GM23338 (cell line): ENCODE data around the gene METTL6.

ENCODE experiments used
- EZH2 ChIP-seq: fragments of 200-600 bp; sonication (generic); IDR thresholded peaks from one replicate; pipeline ENCODE4 v1.8.0; 2017; ENCODE audit warnings: antibody characterized with exemption, mild to moderate bottlenecking, low read depth; ENCODE audit not compliant: unreplicated experiment
- EZH2phosphoT487 ChIP-seq: fragments of 200-600 bp; sonication (generic); IDR thresholded peaks from one replicate; pipeline ENCODE4 v1.8.1; 2018; ENCODE audit warnings: antibody characterized with exemption; ENCODE audit not compliant: unreplicated experiment
- POLR2AphosphoS5 ChIP-seq: IDR thresholded peaks from 2 replicates; pipeline ENCODE4 v1.6.1; 2016; ENCODE audit warnings: antibody characterized with exemption, low read depth
- STAT1 ChIP-seq: IDR thresholded peaks from one replicate; pipeline ENCODE4 v1.6.1; 2016; ENCODE audit warnings: antibody characterized with exemption; ENCODE audit not compliant: unreplicated experiment
- TF ChIP-seq, protein P1 (sequence below), 2 experiments: fragments of 200-600 bp in 1 of 2; sonication (generic) in 1 of 2; conservative IDR thresholded peaks; 2 replicates each; pipeline versions ENCODE4 v1.5.1 to v1.6.1; 2016 to 2017; ENCODE audit warnings: antibody characterized with exemption in 2 of 2, low read depth in 2 of 2, mild to moderate bottlenecking in 2 of 2, moderate library complexity in 1 of 2
- TF ChIP-seq, protein P2 (sequence below): IDR thresholded peaks from one replicate; pipeline ENCODE4 v1.6.1; 2018; ENCODE audit warnings: antibody characterized with exemption; ENCODE audit not compliant: unreplicated experiment

DNA sequence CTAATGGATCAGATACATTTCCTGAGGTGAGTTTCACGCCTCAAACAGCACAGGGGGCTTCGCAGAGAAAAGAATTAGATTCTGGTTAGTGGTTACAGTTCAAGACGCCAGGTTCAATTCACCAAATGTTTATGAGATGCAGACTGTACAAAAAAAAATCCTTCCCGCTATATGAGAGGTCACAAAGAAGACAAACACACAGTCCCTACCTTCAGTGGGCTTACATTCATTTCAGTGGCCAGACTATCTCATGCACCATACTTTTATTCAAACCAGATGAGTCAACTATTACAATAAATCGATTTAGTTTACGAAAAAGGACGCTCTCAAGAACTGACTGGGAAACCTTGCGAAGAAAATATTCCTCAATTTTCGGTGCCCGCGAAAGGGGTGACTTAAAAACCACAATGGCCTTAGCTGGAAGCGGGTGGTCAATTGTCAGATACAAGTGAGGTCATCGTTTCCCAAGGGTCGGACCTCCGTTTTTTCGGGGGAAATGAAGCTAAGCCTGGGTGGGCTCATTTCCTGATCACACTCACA lies 695 bp downstream of the METTL6 start:
- TF ChIP-seq, protein P1, sequence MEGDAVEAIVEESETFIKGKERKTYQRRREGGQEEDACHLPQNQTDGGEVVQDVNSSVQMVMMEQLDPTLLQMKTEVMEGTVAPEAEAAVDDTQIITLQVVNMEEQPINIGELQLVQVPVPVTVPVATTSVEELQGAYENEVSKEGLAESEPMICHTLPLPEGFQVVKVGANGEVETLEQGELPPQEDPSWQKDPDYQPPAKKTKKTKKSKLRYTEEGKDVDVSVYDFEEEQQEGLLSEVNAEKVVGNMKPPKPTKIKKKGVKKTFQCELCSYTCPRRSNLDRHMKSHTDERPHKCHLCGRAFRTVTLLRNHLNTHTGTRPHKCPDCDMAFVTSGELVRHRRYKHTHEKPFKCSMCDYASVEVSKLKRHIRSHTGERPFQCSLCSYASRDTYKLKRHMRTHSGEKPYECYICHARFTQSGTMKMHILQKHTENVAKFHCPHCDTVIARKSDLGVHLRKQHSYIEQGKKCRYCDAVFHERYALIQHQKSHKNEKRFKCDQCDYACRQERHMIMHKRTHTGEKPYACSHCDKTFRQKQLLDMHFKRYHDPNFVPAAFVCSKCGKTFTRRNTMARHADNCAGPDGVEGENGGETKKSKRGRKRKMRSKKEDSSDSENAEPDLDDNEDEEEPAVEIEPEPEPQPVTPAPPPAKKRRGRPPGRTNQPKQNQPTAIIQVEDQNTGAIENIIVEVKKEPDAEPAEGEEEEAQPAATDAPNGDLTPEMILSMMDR (conservative IDR thresholded peaks at IDR 0.05; ENCODE audit: low read depth in 2 of 2): no peak
- TF ChIP-seq STAT1: no peak
- no peak for TF ChIP-seq EZH2
- TF ChIP-seq, protein P2, sequence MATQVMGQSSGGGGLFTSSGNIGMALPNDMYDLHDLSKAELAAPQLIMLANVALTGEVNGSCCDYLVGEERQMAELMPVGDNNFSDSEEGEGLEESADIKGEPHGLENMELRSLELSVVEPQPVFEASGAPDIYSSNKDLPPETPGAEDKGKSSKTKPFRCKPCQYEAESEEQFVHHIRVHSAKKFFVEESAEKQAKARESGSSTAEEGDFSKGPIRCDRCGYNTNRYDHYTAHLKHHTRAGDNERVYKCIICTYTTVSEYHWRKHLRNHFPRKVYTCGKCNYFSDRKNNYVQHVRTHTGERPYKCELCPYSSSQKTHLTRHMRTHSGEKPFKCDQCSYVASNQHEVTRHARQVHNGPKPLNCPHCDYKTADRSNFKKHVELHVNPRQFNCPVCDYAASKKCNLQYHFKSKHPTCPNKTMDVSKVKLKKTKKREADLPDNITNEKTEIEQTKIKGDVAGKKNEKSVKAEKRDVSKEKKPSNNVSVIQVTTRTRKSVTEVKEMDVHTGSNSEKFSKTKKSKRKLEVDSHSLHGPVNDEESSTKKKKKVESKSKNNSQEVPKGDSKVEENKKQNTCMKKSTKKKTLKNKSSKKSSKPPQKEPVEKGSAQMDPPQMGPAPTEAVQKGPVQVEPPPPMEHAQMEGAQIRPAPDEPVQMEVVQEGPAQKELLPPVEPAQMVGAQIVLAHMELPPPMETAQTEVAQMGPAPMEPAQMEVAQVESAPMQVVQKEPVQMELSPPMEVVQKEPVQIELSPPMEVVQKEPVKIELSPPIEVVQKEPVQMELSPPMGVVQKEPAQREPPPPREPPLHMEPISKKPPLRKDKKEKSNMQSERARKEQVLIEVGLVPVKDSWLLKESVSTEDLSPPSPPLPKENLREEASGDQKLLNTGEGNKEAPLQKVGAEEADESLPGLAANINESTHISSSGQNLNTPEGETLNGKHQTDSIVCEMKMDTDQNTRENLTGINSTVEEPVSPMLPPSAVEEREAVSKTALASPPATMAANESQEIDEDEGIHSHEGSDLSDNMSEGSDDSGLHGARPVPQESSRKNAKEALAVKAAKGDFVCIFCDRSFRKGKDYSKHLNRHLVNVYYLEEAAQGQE: no peak
- TF ChIP-seq POLR2AphosphoS5: no peak
- no peak for TF ChIP-seq EZH2phosphoT487
